ENCODE data around the gene PYY. TPM values are rescaled to one million over a fixed set of nuclear protein-coding genes. Genes with fewer than 3 reads are reported as not detected.
A peak's percentile ranks its signal among the peaks of the same experiment; 100 is the strongest.
"Not testable (repeated sequence)": the region's sequence is repeated elsewhere in the genome, so short reads cannot be mapped to it uniquely, and the experiment has no call there.

The PYY gene
- total RNA-seq, 5 donors from 2014 or later (not counting 1 experiment from before 2014, with no cell fraction given), result not detected

- H3K36me3 Mint-ChIP-seq, result no peaks in the 10 kb centered on the region
- H3K4me1 ChIP-seq (ENCODE audit: control insufficient read depth in 1 of 2, extremely low read depth in 1 of 2, insufficient read depth in 2 of 2, low read length in 2 of 2), result no peaks in the 10 kb centered on the region
- H3K9me3 Mint-ChIP-seq, result no peaks in the 10 kb centered on the region
- H3K4me1 Mint-ChIP-seq, result peaks cover 0 to 6% (median 5%) of the 10 kb centered on the region in 3 donors
- peaks cover 0 to 27% of the 10 kb centered on the region in 2 experiments for H3K27me3 ChIP-seq (replicated peaks in 1 of 2; ENCODE audit: control insufficient read depth in 2 of 2, extremely low read depth in 1 of 2, insufficient read depth in 2 of 2, low read length in 1 of 2)
- no peaks in the 10 kb centered on the region for H3K9me3 ChIP-seq
- ChIA-PET CTCF (no interaction called here), POLR2A (no interaction called here)
- no peak overlapping the region for H3K27ac ChIP-seq (ENCODE audit: low read length)
- no peak overlapping the region for H3K27ac Mint-ChIP-seq
- no peak for DNase-seq
- 60% methylated on average over 1 of the region's 14 CpGs for WGBS (ENCODE audit: insufficient coverage)
- ATAC-seq (replicated peaks in 1 of 4), result no peak
- peaks cover 12 to 15% of the 10 kb centered on the region in 2 donors for H3K27me3 Mint-ChIP-seq
- H3K36me3 ChIP-seq (ENCODE audit: control insufficient read depth in 2 of 2, extremely low read depth in 1 of 2, insufficient read depth in 1 of 2, low read length in 1 of 2), result no peaks in the 10 kb centered on the region
- H3K4me3 ChIP-seq (ENCODE audit: control insufficient read depth in 1 of 2, extremely low read depth in 1 of 2, low read length in 1 of 2), result no peak overlapping the region
- no peak overlapping the region for H3K4me3 Mint-ChIP-seq
Measured at GRCh38 chr17:43974382-43975266, 20.9 kb upstream of the PYY start.

- DNase-seq; ATAC-seq (replicated peaks in 1 of 4); H3K27me3 Mint-ChIP-seq; H3K4me3 ChIP-seq (ENCODE audit: control insufficient read depth in 1 of 2, extremely low read depth in 1 of 2, low read length in 1 of 2); POLR2A ChIA-PET; H3K36me3 ChIP-seq (ENCODE audit: control insufficient read depth in 2 of 2, extremely low read depth in 1 of 2, insufficient read depth in 1 of 2, low read length in 1 of 2); CTCF ChIA-PET; H3K4me1 Mint-ChIP-seq; H3K9me3 Mint-ChIP-seq; H3K4me3 Mint-ChIP-seq; H3K27ac Mint-ChIP-seq; H3K9me3 ChIP-seq; H3K4me1 ChIP-seq (ENCODE audit: control insufficient read depth in 1 of 2, extremely low read depth in 1 of 2, insufficient read depth in 2 of 2, low read length in 2 of 2); H3K27ac ChIP-seq (ENCODE audit: low read length); H3K36me3 Mint-ChIP-seq: not testable (repeated sequence)
- H3K27me3 ChIP-seq (replicated peaks in 1 of 2; ENCODE audit: control insufficient read depth in 2 of 2, extremely low read depth in 1 of 2, insufficient read depth in 2 of 2, low read length in 1 of 2), result peaks cover 0 to 26% of the 10 kb centered on the region in 2 experiments
- 89% methylated on average over 9 of the region's 22 CpGs for WGBS (ENCODE audit: insufficient coverage)
Measured at GRCh38 chr17:43972444-43973212, 18.9 kb upstream of the PYY start.

- H3K4me1 ChIP-seq (ENCODE audit: control insufficient read depth in 1 of 2, extremely low read depth in 1 of 2, insufficient read depth in 2 of 2, low read length in 2 of 2); H3K36me3 ChIP-seq (ENCODE audit: control insufficient read depth in 2 of 2, extremely low read depth in 1 of 2, insufficient read depth in 1 of 2, low read length in 1 of 2); H3K4me3 ChIP-seq (ENCODE audit: control insufficient read depth in 1 of 2, extremely low read depth in 1 of 2, low read length in 1 of 2); H3K36me3 Mint-ChIP-seq; POLR2A ChIA-PET; H3K27ac ChIP-seq (ENCODE audit: low read length); H3K9me3 Mint-ChIP-seq; H3K9me3 ChIP-seq; DNase-seq; H3K4me1 Mint-ChIP-seq; H3K4me3 Mint-ChIP-seq; H3K27ac Mint-ChIP-seq; H3K27me3 Mint-ChIP-seq: not testable (repeated sequence)
- CTCF ChIA-PET, result interaction anchor here in 1 of 2 donors (0.6 to 0.7 kb wide), 2 partner anchors 22 to 25 kb away, joined by 3 to 7 read pairs; no protein-coding TSS in a partner anchor
- no CpG with 5 or more reads among the region's 2 CpGs for WGBS (ENCODE audit: insufficient coverage)
- ATAC-seq (replicated peaks in 1 of 4), result peak in 1 of 4 experiments; percentile 55
- peaks cover 0 to 19% of the 10 kb centered on the region in 2 experiments for H3K27me3 ChIP-seq (replicated peaks in 1 of 2; ENCODE audit: control insufficient read depth in 2 of 2, extremely low read depth in 1 of 2, insufficient read depth in 2 of 2, low read length in 1 of 2)
Measured at GRCh38 chr17:43971436-43971835, 17.7 kb upstream of the PYY start.

DNA sequence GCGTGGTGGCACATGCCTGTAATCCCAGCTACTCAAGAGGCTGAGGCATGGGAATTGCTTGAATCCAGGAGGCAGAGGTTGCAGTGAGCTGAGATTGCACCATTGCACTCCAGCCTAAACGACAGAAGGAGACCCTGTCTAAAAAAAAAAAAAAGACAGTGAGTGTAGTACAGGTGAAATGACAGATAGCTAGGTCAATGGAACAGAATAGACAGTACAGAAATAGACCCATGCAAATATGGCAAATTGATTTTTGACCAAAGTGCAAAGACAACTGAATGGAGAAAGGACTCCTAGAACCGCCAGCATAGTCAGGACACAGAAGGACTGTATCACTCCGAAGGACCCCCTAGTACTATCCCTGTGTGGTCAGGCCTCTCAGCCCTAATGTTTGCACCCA lies 16.6 kb upstream of the PYY start:
- CTCF ChIA-PET, result no interaction called here
- peaks cover 0 to 6% (median 5%) of the 10 kb centered on the region in 3 donors for H3K4me1 Mint-ChIP-seq

DNA sequence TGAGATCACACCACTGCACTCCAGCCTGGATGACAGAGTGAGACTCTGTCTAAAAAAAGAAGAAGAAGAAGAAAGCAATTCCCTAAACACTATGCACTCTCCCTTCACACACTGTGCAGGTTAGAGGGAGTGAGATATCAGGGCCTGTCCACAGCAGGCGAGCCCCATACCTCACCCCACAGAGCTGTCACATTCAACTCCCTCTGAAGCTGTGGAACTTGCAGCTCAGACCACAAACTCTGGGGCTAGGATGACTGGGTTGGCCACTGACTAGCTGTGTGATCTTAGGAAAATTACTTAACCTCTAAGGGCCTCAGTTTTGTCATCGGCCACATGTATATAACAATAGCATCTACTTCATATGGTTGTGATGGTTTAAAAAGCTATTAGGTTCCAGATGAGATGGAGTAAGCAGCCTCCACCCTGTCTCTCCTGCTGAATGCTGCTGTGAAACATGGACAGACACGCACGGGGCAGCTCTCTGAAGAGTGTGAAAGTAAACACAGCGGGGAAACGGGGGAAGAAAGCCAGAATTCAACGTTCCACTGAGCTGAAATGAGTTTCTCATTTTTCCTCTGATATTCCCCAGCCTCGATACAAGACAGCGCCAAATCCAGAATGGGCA lies 13.6 kb upstream of the PYY start:
- Mint-ChIP-seq H3K36me3 (no peaks in the 10 kb centered on the region), H3K4me1 (peaks cover 0 to 6% (median 5%) of the 10 kb centered on the region in 3 donors), H3K27ac (no peak overlapping the region), H3K27me3 (peaks cover 0 to 11% of the 10 kb centered on the region in 2 donors), H3K4me3 (no peak overlapping the region), H3K9me3 (no peaks in the 10 kb centered on the region)
- CTCF ChIA-PET, result no interaction called here
- POLR2A ChIA-PET, result interaction anchor here in 1 of 2 donors (0.6 to 0.7 kb wide), 2 partner anchors 322 to 959 kb away, joined by 3 read pairs; no protein-coding TSS in a partner anchor
- H3K36me3 ChIP-seq (ENCODE audit: control insufficient read depth in 2 of 2, extremely low read depth in 1 of 2, insufficient read depth in 1 of 2, low read length in 1 of 2), result no peaks in the 10 kb centered on the region
- no peak overlapping the region for H3K27ac ChIP-seq (ENCODE audit: low read length)
- H3K4me3 ChIP-seq (ENCODE audit: control insufficient read depth in 1 of 2, extremely low read depth in 1 of 2, low read length in 1 of 2), result no peak overlapping the region
- H3K4me1 ChIP-seq (ENCODE audit: control insufficient read depth in 1 of 2, extremely low read depth in 1 of 2, insufficient read depth in 2 of 2, low read length in 2 of 2), result no peaks in the 10 kb centered on the region
- DNase-seq (no peak), ATAC-seq (replicated peaks in 1 of 4) (no peak)
- 71% methylated on average over 5 of the region's 9 CpGs for WGBS (ENCODE audit: insufficient coverage)
- no peaks in the 10 kb centered on the region for H3K9me3 ChIP-seq
- peaks cover 0 to 6% of the 10 kb centered on the region in 2 experiments for H3K27me3 ChIP-seq (replicated peaks in 1 of 2; ENCODE audit: control insufficient read depth in 2 of 2, extremely low read depth in 1 of 2, insufficient read depth in 2 of 2, low read length in 1 of 2)

More for the DNA sequence above, 16.6 kb upstream of the PYY start:
- no peak overlapping the region for H3K27ac ChIP-seq (ENCODE audit: low read length)
- H3K27ac Mint-ChIP-seq, result no peak overlapping the region
- H3K27me3 ChIP-seq (replicated peaks in 1 of 2; ENCODE audit: control insufficient read depth in 2 of 2, extremely low read depth in 1 of 2, insufficient read depth in 2 of 2, low read length in 1 of 2), result peaks cover 0 to 17% of the 10 kb centered on the region in 2 experiments
- no peaks in the 10 kb centered on the region for H3K4me1 ChIP-seq (ENCODE audit: control insufficient read depth in 1 of 2, extremely low read depth in 1 of 2, insufficient read depth in 2 of 2, low read length in 2 of 2)
- H3K36me3 Mint-ChIP-seq, result no peaks in the 10 kb centered on the region
- ATAC-seq (replicated peaks in 1 of 4) (no peak), DNase-seq (no peak)
- no peak overlapping the region for H3K4me3 ChIP-seq (ENCODE audit: control insufficient read depth in 1 of 2, extremely low read depth in 1 of 2, low read length in 1 of 2)
- H3K36me3 ChIP-seq (ENCODE audit: control insufficient read depth in 2 of 2, extremely low read depth in 1 of 2, insufficient read depth in 1 of 2, low read length in 1 of 2), result no peaks in the 10 kb centered on the region
- no peaks in the 10 kb centered on the region for H3K9me3 Mint-ChIP-seq
- peaks cover 4 to 11% of the 10 kb centered on the region in 2 donors for H3K27me3 Mint-ChIP-seq
- whole genome bisulfite sequencing (ENCODE audit: insufficient coverage), result 14% methylated on average over 1 of the region's 4 CpGs
- no peak overlapping the region for H3K4me3 Mint-ChIP-seq
- H3K9me3 ChIP-seq, result no peaks in the 10 kb centered on the region
- POLR2A ChIA-PET, result interaction anchor here in 1 of 2 donors (0.6 kb wide), 1 partner anchor 74 kb away, joined by 3 read pairs; no protein-coding TSS in a partner anchor

DNA sequence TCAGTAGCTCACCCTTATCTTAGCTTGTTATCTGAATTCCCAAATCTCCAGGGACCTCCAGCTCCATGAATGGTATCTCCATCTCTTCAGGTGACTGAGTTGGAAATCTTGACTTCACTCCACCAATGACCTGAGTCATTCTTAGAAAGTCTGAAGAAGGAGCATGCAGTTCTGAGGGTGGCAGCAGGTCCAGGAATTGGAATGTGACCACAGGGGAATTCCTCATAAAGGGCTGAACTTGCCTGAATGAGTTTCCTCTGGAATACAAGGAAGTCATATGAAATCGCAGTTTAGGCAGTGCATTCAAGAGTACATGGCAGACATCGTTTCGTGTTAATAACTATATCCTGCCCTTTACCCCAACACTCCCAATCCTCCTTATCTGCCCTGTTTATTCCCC lies 12.5 kb upstream of the PYY start:
- Mint-ChIP-seq H3K36me3 (no peaks in the 10 kb centered on the region), H3K27me3 (peaks cover 0 to 20% of the 10 kb centered on the region in 2 donors), H3K27ac (no peak overlapping the region), H3K4me1 (no peaks in the 10 kb centered on the region), H3K4me3 (no peak overlapping the region), H3K9me3 (no peaks in the 10 kb centered on the region)
- peaks cover 0 to 8% of the 10 kb centered on the region in 2 experiments for H3K27me3 ChIP-seq (replicated peaks in 1 of 2; ENCODE audit: control insufficient read depth in 2 of 2, extremely low read depth in 1 of 2, insufficient read depth in 2 of 2, low read length in 1 of 2)
- POLR2A ChIA-PET, result no interaction called here
- no peaks in the 10 kb centered on the region for H3K36me3 ChIP-seq (ENCODE audit: control insufficient read depth in 2 of 2, extremely low read depth in 1 of 2, insufficient read depth in 1 of 2, low read length in 1 of 2)
- no peaks in the 10 kb centered on the region for H3K9me3 ChIP-seq
- no peaks in the 10 kb centered on the region for H3K4me1 ChIP-seq (ENCODE audit: control insufficient read depth in 1 of 2, extremely low read depth in 1 of 2, insufficient read depth in 2 of 2, low read length in 2 of 2)
- WGBS (ENCODE audit: insufficient coverage), result 83% methylated on average over 1 of the region's 3 CpGs
- no peak for ATAC-seq (replicated peaks in 1 of 4)
- H3K27ac ChIP-seq (ENCODE audit: low read length), result no peak overlapping the region
- H3K4me3 ChIP-seq (ENCODE audit: control insufficient read depth in 1 of 2, extremely low read depth in 1 of 2, low read length in 1 of 2), result no peak overlapping the region
- no peak for DNase-seq
- CTCF ChIA-PET, result no interaction called here
